ENCODE measurements around the gene CTNNA2. TPM values are rescaled to one million over a fixed set of nuclear protein-coding genes. Genes with fewer than 3 reads are reported as not detected.

Gene CTNNA2
- total RNA-seq, 5 donors from 2014 or later (not counting 1 experiment from before 2014, with no cell fraction given), result not detected

- ATAC-seq (replicated peaks in 1 of 4), result no peak
- H3K9me3 Mint-ChIP-seq, result peaks cover 14 to 23% (median 15%) of the 10 kb centered on the region in 3 donors
- CTCF ChIA-PET, result no interaction called here
Observed at GRCh38 chr2:79604748-79605147, 91.9 kb downstream of the CTNNA2 start.

GRCh38 chr2:79611448-79612016 is 98.7 kb downstream of the CTNNA2 start:
- no peaks in the 10 kb centered on the region for H3K9me3 ChIP-seq
- no peak overlapping the region for H3K4me3 ChIP-seq (ENCODE audit: control insufficient read depth in 1 of 2, extremely low read depth in 1 of 2, low read length in 1 of 2)
- Mint-ChIP-seq H3K9me3 (peaks cover 5 to 20% (median 11%) of the 10 kb centered on the region in 3 donors), H3K4me3 (no peak overlapping the region), H3K27ac (no peak overlapping the region), H3K27me3 (no peaks in the 10 kb centered on the region), H3K4me1 (no peaks in the 10 kb centered on the region), H3K36me3 (no peaks in the 10 kb centered on the region)
- DNase-seq (no peak), ATAC-seq (replicated peaks in 1 of 4) (no peak)
- H3K27me3 ChIP-seq (replicated peaks in 1 of 2; ENCODE audit: control insufficient read depth in 2 of 2, extremely low read depth in 1 of 2, insufficient read depth in 2 of 2, low read length in 1 of 2), result no peaks in the 10 kb centered on the region
- H3K27ac ChIP-seq (ENCODE audit: low read length), result no peak overlapping the region
- H3K4me1 ChIP-seq (ENCODE audit: control insufficient read depth in 1 of 2, extremely low read depth in 1 of 2, insufficient read depth in 2 of 2, low read length in 2 of 2), result no peaks in the 10 kb centered on the region
- ChIA-PET POLR2A (no interaction called here), CTCF (no interaction called here)
- H3K36me3 ChIP-seq (ENCODE audit: control insufficient read depth in 2 of 2, extremely low read depth in 1 of 2, insufficient read depth in 1 of 2, low read length in 1 of 2), result no peaks in the 10 kb centered on the region
- WGBS (ENCODE audit: insufficient coverage), result 58% methylated on average over 2 of the region's 9 CpGs

More at GRCh38 chr2:79604748-79605147, 91.9 kb downstream of the CTNNA2 start:
- H3K9me3 ChIP-seq, result no peaks in the 10 kb centered on the region
- no peak overlapping the region for H3K4me3 ChIP-seq (ENCODE audit: control insufficient read depth in 1 of 2, extremely low read depth in 1 of 2, low read length in 1 of 2)
- DNase-seq, result no peak
- no peaks in the 10 kb centered on the region for H3K4me1 Mint-ChIP-seq
- no peak overlapping the region for H3K4me3 Mint-ChIP-seq
- no peaks in the 10 kb centered on the region for H3K36me3 Mint-ChIP-seq
- POLR2A ChIA-PET, result no interaction called here
- no peaks in the 10 kb centered on the region for H3K36me3 ChIP-seq (ENCODE audit: control insufficient read depth in 2 of 2, extremely low read depth in 1 of 2, insufficient read depth in 1 of 2, low read length in 1 of 2)
- H3K27ac Mint-ChIP-seq, result no peak overlapping the region
- no peak overlapping the region for H3K27ac ChIP-seq (ENCODE audit: low read length)
- H3K27me3 ChIP-seq (replicated peaks in 1 of 2; ENCODE audit: control insufficient read depth in 2 of 2, extremely low read depth in 1 of 2, insufficient read depth in 2 of 2, low read length in 1 of 2), result no peaks in the 10 kb centered on the region
- no peaks in the 10 kb centered on the region for H3K27me3 Mint-ChIP-seq
- no peaks in the 10 kb centered on the region for H3K4me1 ChIP-seq (ENCODE audit: control insufficient read depth in 1 of 2, extremely low read depth in 1 of 2, insufficient read depth in 2 of 2, low read length in 2 of 2)

DNA sequence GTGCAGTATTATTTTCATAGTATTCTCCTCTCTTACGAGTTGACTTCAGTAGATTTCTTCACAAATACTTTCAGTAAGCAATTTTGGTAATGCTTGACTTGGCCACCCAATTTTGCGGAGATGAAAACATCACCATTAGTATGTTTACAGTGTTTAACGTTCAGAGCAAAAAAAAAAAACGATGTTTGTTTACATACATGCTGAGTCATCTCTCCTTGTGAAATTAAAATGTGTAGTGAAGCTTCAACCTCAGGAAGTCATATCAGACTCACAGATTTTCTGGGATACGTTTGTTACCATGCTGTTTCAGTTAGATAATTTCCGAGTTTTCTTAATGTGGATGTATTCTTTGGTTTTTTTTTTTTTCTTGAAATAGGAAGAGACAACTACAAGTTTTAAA is 100.1 kb downstream of the CTNNA2 start:
- Histone ChIP-seq H3K36me3 (ENCODE audit: control insufficient read depth in 2 of 2, extremely low read depth in 1 of 2, insufficient read depth in 1 of 2, low read length in 1 of 2) (no peaks in the 10 kb centered on the region), H3K4me1 (ENCODE audit: control insufficient read depth in 1 of 2, extremely low read depth in 1 of 2, insufficient read depth in 2 of 2, low read length in 2 of 2) (no peaks in the 10 kb centered on the region), H3K27ac (ENCODE audit: low read length) (no peak overlapping the region), H3K9me3 (no peaks in the 10 kb centered on the region), H3K27me3 (replicated peaks in 1 of 2; ENCODE audit: control insufficient read depth in 2 of 2, extremely low read depth in 1 of 2, insufficient read depth in 2 of 2, low read length in 1 of 2) (no peaks in the 10 kb centered on the region), H3K4me3 (ENCODE audit: control insufficient read depth in 1 of 2, extremely low read depth in 1 of 2, low read length in 1 of 2) (no peak overlapping the region)
- no peak for DNase-seq
- no peaks in the 10 kb centered on the region for H3K27me3 Mint-ChIP-seq
- no peaks in the 10 kb centered on the region for H3K36me3 Mint-ChIP-seq
- ChIA-PET CTCF (no interaction called here), POLR2A (no interaction called here)
- no peaks in the 10 kb centered on the region for H3K4me1 Mint-ChIP-seq
- H3K27ac Mint-ChIP-seq, result no peak overlapping the region
- no peak overlapping the region for H3K4me3 Mint-ChIP-seq
- WGBS (ENCODE audit: insufficient coverage), result 20% methylated on average over 1 of the region's 6 CpGs
- peaks cover 0 to 14% (median 7%) of the 10 kb centered on the region in 3 donors for H3K9me3 Mint-ChIP-seq
- ATAC-seq (replicated peaks in 1 of 4), result no peak

DNA sequence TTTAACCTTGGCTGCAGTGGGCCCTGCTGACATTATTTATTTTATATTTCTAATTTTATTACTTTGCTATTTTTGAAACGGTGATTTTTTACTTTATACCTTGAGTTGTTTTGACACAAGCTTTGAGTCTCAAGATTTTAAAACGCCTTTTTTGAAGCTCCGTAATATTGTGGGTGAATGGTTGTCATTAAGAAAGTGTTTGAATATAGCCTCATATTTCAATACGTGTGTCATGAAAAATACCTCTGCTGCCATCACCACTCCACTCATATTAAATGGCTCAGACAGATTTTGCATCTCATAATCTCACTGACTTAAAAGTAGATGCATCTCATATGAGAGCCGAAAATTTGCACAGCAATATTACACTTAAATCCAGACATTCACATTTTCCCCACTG is 106.6 kb downstream of the CTNNA2 start:
- 56% methylated on average over 1 of the region's 5 CpGs for WGBS (ENCODE audit: insufficient coverage)
- Mint-ChIP-seq H3K27me3 (no peaks in the 10 kb centered on the region), H3K27ac (no peak overlapping the region), H3K9me3 (peaks cover 8 to 19% (median 11%) of the 10 kb centered on the region in 3 donors), H3K4me1 (no peaks in the 10 kb centered on the region), H3K4me3 (no peak overlapping the region), H3K36me3 (no peaks in the 10 kb centered on the region)
- H3K4me1 ChIP-seq (ENCODE audit: control insufficient read depth in 1 of 2, extremely low read depth in 1 of 2, insufficient read depth in 2 of 2, low read length in 2 of 2), result no peaks in the 10 kb centered on the region
- no peaks in the 10 kb centered on the region for H3K36me3 ChIP-seq (ENCODE audit: control insufficient read depth in 2 of 2, extremely low read depth in 1 of 2, insufficient read depth in 1 of 2, low read length in 1 of 2)
- no peaks in the 10 kb centered on the region for H3K27me3 ChIP-seq (replicated peaks in 1 of 2; ENCODE audit: control insufficient read depth in 2 of 2, extremely low read depth in 1 of 2, insufficient read depth in 2 of 2, low read length in 1 of 2)
- H3K9me3 ChIP-seq, result no peaks in the 10 kb centered on the region
- H3K27ac ChIP-seq (ENCODE audit: low read length), result no peak overlapping the region
- ATAC-seq (replicated peaks in 1 of 4) (no peak), DNase-seq (no peak)
- H3K4me3 ChIP-seq (ENCODE audit: control insufficient read depth in 1 of 2, extremely low read depth in 1 of 2, low read length in 1 of 2), result no peak overlapping the region
- ChIA-PET POLR2A (no interaction called here), CTCF (no interaction called here)

GRCh38 chr2:79619976-79620375 is 107.1 kb downstream of the CTNNA2 start:
- Histone ChIP-seq H3K9me3 (no peaks in the 10 kb centered on the region), H3K27me3 (replicated peaks in 1 of 2; ENCODE audit: control insufficient read depth in 2 of 2, extremely low read depth in 1 of 2, insufficient read depth in 2 of 2, low read length in 1 of 2) (no peaks in the 10 kb centered on the region), H3K4me3 (ENCODE audit: control insufficient read depth in 1 of 2, extremely low read depth in 1 of 2, low read length in 1 of 2) (no peak overlapping the region), H3K36me3 (ENCODE audit: control insufficient read depth in 2 of 2, extremely low read depth in 1 of 2, insufficient read depth in 1 of 2, low read length in 1 of 2) (no peaks in the 10 kb centered on the region), H3K27ac (ENCODE audit: low read length) (no peak overlapping the region), H3K4me1 (ENCODE audit: control insufficient read depth in 1 of 2, extremely low read depth in 1 of 2, insufficient read depth in 2 of 2, low read length in 2 of 2) (no peaks in the 10 kb centered on the region)
- WGBS (ENCODE audit: insufficient coverage), result no CpG with 5 or more reads among the region's 2 CpGs
- no peak for DNase-seq
- H3K27ac Mint-ChIP-seq, result no peak overlapping the region
- no peak for ATAC-seq (replicated peaks in 1 of 4)
- H3K4me3 Mint-ChIP-seq, result no peak overlapping the region
- ChIA-PET POLR2A (no interaction called here), CTCF (no interaction called here)
- peaks cover 11 to 19% (median 15%) of the 10 kb centered on the region in 3 donors for H3K9me3 Mint-ChIP-seq
- H3K36me3 Mint-ChIP-seq, result no peaks in the 10 kb centered on the region
- H3K4me1 Mint-ChIP-seq, result no peaks in the 10 kb centered on the region
- no peaks in the 10 kb centered on the region for H3K27me3 Mint-ChIP-seq

DNA sequence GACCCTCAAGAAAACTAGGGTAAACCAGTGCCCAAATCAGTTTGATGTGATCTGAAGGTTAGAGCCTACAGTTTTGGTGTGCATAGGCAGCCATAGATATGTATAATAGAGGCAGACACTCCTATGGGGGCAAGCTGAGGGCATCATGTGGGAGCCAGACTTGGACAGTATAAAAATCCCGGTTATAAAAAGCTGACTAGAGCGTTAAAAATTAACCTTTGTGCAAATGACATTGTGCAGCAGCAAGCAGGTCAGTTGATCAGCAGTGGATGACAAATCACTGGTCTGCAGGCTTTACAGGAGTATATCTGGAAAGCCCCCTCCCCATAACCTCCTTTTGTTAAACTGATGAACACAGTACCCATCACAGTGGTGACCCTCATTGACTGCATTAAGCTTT is 107.8 kb downstream of the CTNNA2 start:
- ATAC-seq (replicated peaks in 1 of 4), result no peak
- 88% methylated on average over 2 of the region's 2 CpGs for WGBS (ENCODE audit: insufficient coverage)
- no peaks in the 10 kb centered on the region for H3K36me3 Mint-ChIP-seq

GRCh38 chr2:79621252-79621651 is 108.4 kb downstream of the CTNNA2 start:
- no CpG with 5 or more reads among the region's 6 CpGs for WGBS (ENCODE audit: insufficient coverage)
- Mint-ChIP-seq H3K4me1 (no peaks in the 10 kb centered on the region), H3K9me3 (peaks cover 16 to 25% (median 18%) of the 10 kb centered on the region in 3 donors), H3K27me3 (no peaks in the 10 kb centered on the region), H3K36me3 (no peaks in the 10 kb centered on the region), H3K27ac (no peak overlapping the region), H3K4me3 (no peak overlapping the region)
- DNase-seq (no peak), ATAC-seq (replicated peaks in 1 of 4) (no peak)
- H3K27me3 ChIP-seq (replicated peaks in 1 of 2; ENCODE audit: control insufficient read depth in 2 of 2, extremely low read depth in 1 of 2, insufficient read depth in 2 of 2, low read length in 1 of 2), result no peaks in the 10 kb centered on the region
- POLR2A ChIA-PET, result no interaction called here
- no peaks in the 10 kb centered on the region for H3K36me3 ChIP-seq (ENCODE audit: control insufficient read depth in 2 of 2, extremely low read depth in 1 of 2, insufficient read depth in 1 of 2, low read length in 1 of 2)
- H3K4me3 ChIP-seq (ENCODE audit: control insufficient read depth in 1 of 2, extremely low read depth in 1 of 2, low read length in 1 of 2), result no peak overlapping the region
- no peaks in the 10 kb centered on the region for H3K9me3 ChIP-seq
- H3K4me1 ChIP-seq (ENCODE audit: control insufficient read depth in 1 of 2, extremely low read depth in 1 of 2, insufficient read depth in 2 of 2, low read length in 2 of 2), result no peaks in the 10 kb centered on the region
- no peak overlapping the region for H3K27ac ChIP-seq (ENCODE audit: low read length)
- CTCF ChIA-PET, result no interaction called here

More for the DNA sequence above, 107.8 kb downstream of the CTNNA2 start:
- no peak for DNase-seq
- ChIA-PET CTCF (no interaction called here), POLR2A (no interaction called here)
- no peak overlapping the region for H3K4me3 Mint-ChIP-seq
- H3K27me3 ChIP-seq (replicated peaks in 1 of 2; ENCODE audit: control insufficient read depth in 2 of 2, extremely low read depth in 1 of 2, insufficient read depth in 2 of 2, low read length in 1 of 2), result no peaks in the 10 kb centered on the region
- no peaks in the 10 kb centered on the region for H3K4me1 Mint-ChIP-seq
- no peaks in the 10 kb centered on the region for H3K4me1 ChIP-seq (ENCODE audit: control insufficient read depth in 1 of 2, extremely low read depth in 1 of 2, insufficient read depth in 2 of 2, low read length in 2 of 2)
- H3K36me3 ChIP-seq (ENCODE audit: control insufficient read depth in 2 of 2, extremely low read depth in 1 of 2, insufficient read depth in 1 of 2, low read length in 1 of 2), result no peaks in the 10 kb centered on the region
- H3K27ac ChIP-seq (ENCODE audit: low read length), result no peak overlapping the region
- no peaks in the 10 kb centered on the region for H3K27me3 Mint-ChIP-seq
- no peak overlapping the region for H3K4me3 ChIP-seq (ENCODE audit: control insufficient read depth in 1 of 2, extremely low read depth in 1 of 2, low read length in 1 of 2)
- H3K9me3 ChIP-seq, result no peaks in the 10 kb centered on the region
- H3K9me3 Mint-ChIP-seq, result peaks cover 15 to 19% (median 18%) of the 10 kb centered on the region in 3 donors
- no peak overlapping the region for H3K27ac Mint-ChIP-seq
